HCT116 (cell line): Measurements from ENCODE around the gene BRINP2. TPM values are rescaled to one million over a fixed set of nuclear protein-coding genes. Genes with fewer than 3 reads are reported as not detected.

Source experiments
- ATAC-seq: fragments of 200-7000 bp; cut with Tn5 transposase; 2 replicates; pipeline ENCODE4 v1.9.1; 2020; ENCODE audit warnings: mild to moderate bottlenecking, moderate library complexity
- BruUV-seq: library from RNA; stranded (reverse); fragments of 400-500 nt; replicated peaks from 2 replicates; lab custom pipeline; 2021; lab: Mats Ljungman, UMichigan
- CTCF ChIA-PET: fragments of 300-600 bp; sonication (Branson Sonifier 250); formaldehyde crosslinking; loops from one replicate; lab custom pipeline; 2021; ENCODE audit warnings: antibody characterized with exemption; lab: Charles Lee
- POLR2A ChIA-PET: fragments of 300-600, 350-600 bp; sonication (Branson Sonifier 250); formaldehyde crosslinking; loops from one replicate; lab custom pipeline; 2021; ENCODE audit warnings: antibody characterized with exemption; lab: Charles Lee
- RAD21 ChIA-PET, 2 experiments: fragments of 300-600 bp; sonication (Branson Sonifier 250); formaldehyde crosslinking; loops; one replicate each; lab custom pipeline; 2023; ENCODE audit warnings: low total read pairs in 2 of 2; ENCODE audit not compliant: uncharacterized antibody in 2 of 2, unreplicated experiment in 2 of 2, low non-redundant PET in 1 of 2; lab: Charles Lee
- DNase-seq: peaks from one replicate; pipeline ENCODE4 v3.0.0-alpha.2; 2010; ENCODE audit warnings: low read depth, low spot score
- H2AFZ ChIP-seq: fragments of 200-600 bp; shearing (Covaris generic), sonication (generic); 2 replicates; pipeline ENCODE4 v1.6.1; 2017; ENCODE audit warnings: low read depth, mixed run types, mixed read lengths, antibody characterized with exemption, low read length; ENCODE audit not compliant: poor library complexity, severe bottlenecking
- H3K27ac ChIP-seq: 2 replicates; pipeline ENCODE4 v1.5.1; 2012; ENCODE audit warnings: low read depth, low read length
- H3K27me3 ChIP-seq: fragments of 200-600 bp; sonication (generic); 2 replicates; pipeline ENCODE4 v1.6.1; 2016; ENCODE audit warnings: mixed run types, low read length, mixed read lengths; ENCODE audit not compliant: insufficient read depth
- H3K36me3 ChIP-seq, 2 experiments: fragments of 200-500 bp in 1 of 2; fragments of 200-600 bp in 1 of 2; sonication (Bioruptor generic) in 1 of 2; sonication (generic) in 1 of 2; 2 replicates each; pipeline versions ENCODE4 v1.5.1 to v1.6.1; 2014 to 2016; ENCODE audit warnings: low read length in 2 of 2, inconsistent platforms in 1 of 2, mixed read lengths in 1 of 2, mixed run types in 1 of 2; ENCODE audit not compliant: insufficient read depth in 2 of 2, control insufficient read depth in 1 of 2
- H3K4me1 ChIP-seq, 2 experiments: fragments of 200-600 bp in 1 of 2; sonication (generic) in 1 of 2; 2 replicates each; pipeline versions ENCODE4 v1.5.1 to v1.6.1; 2012 to 2017; ENCODE audit warnings: low read length in 2 of 2, inconsistent platforms in 1 of 2, mild to moderate bottlenecking in 1 of 2, mixed read lengths in 1 of 2, mixed run types in 1 of 2, moderate library complexity in 1 of 2; ENCODE audit not compliant: insufficient read depth in 2 of 2, control insufficient read depth in 1 of 2
- H3K4me2 ChIP-seq: fragments of 200-600 bp; sonication (generic); 2 replicates; pipeline ENCODE4 v1.6.1; 2017; ENCODE audit warnings: mixed run types, low read length, mixed read lengths
- H3K4me3 ChIP-seq, 2 experiments: fragments of 200-600 bp in 1 of 2; sonication (generic) in 1 of 2; replicated peaks in 1 of 2; 2 replicates each; pipeline ENCODE4 v1.5.1; 2011 to 2016; ENCODE audit warnings: low read length in 2 of 2, control low read depth in 1 of 2, low read depth in 1 of 2, mild to moderate bottlenecking in 1 of 2, mixed read lengths in 1 of 2, mixed run types in 1 of 2
- H3K79me2 ChIP-seq: fragments of 200-600 bp; sonication (generic); 2 replicates; pipeline ENCODE4 v1.6.1; 2017; ENCODE audit warnings: mild to moderate bottlenecking, mixed run types, low read length, moderate library complexity, mixed read lengths; ENCODE audit not compliant: insufficient read depth
- H3K9ac ChIP-seq: fragments of 200-600 bp; sonication (generic); 2 replicates; pipeline ENCODE4 v1.6.1; 2016; ENCODE audit warnings: low read length, mixed read lengths
- H3K9me2 ChIP-seq: fragments of 200-600 bp; sonication (generic), shearing (Covaris generic); 2 replicates; pipeline ENCODE4 v1.6.1; 2017; ENCODE audit warnings: mixed run types, mild to moderate bottlenecking, moderate library complexity; ENCODE audit not compliant: insufficient read depth
- H3K9me3 ChIP-seq, 2 experiments: fragments of 200-500 bp in 1 of 2; fragments of 200-600 bp in 1 of 2; sonication (Bioruptor generic) in 1 of 2; sonication (generic) in 1 of 2; 2 replicates each; pipeline ENCODE4 v1.6.1; 2014 to 2017; ENCODE audit warnings: low read length in 2 of 2, mixed read lengths in 2 of 2, inconsistent platforms in 1 of 2, low read depth in 1 of 2, mild to moderate bottlenecking in 1 of 2, mixed run types in 1 of 2, moderate library complexity in 1 of 2; ENCODE audit not compliant: control insufficient read depth in 1 of 2, insufficient read depth in 1 of 2
- H4K20me1 ChIP-seq: fragments of 200-600 bp; sonication (generic), shearing (Covaris generic); 2 replicates; pipeline ENCODE4 v1.6.1; 2017; ENCODE audit warnings: mixed run types, mild to moderate bottlenecking, moderate library complexity; ENCODE audit not compliant: insufficient read depth
- CEBPB ChIP-seq: IDR thresholded peaks from 2 replicates; pipeline ENCODE4 v1.6.1; 2012; ENCODE audit warnings: low read depth
- EZH2phosphoT487 ChIP-seq: fragments of 200-600 bp; IDR thresholded peaks from 2 replicates; pipeline ENCODE4 v1.6.1; 2018; ENCODE audit warnings: antibody characterized with exemption, borderline replicate concordance
- JUND ChIP-seq: IDR thresholded peaks from 2 replicates; pipeline ENCODE4 v1.6.1; 2012
- POLR2A ChIP-seq: IDR thresholded peaks from 2 replicates; pipeline ENCODE4 v1.7.0; 2011; ENCODE audit warnings: borderline replicate concordance; ENCODE audit not compliant: insufficient read depth, insufficient read length; ENCODE audit errors: extremely low read depth
- RAD21 ChIP-seq: IDR thresholded peaks from 2 replicates; pipeline ENCODE4 v1.6.1; 2012; ENCODE audit warnings: low read depth, mild to moderate bottlenecking
- SIN3A ChIP-seq: IDR thresholded peaks from 2 replicates; pipeline ENCODE4 v1.6.1; 2012; ENCODE audit warnings: low read depth
- SP1 ChIP-seq: IDR thresholded peaks from 2 replicates; pipeline ENCODE4 v1.6.1; 2012; ENCODE audit warnings: low read depth
- TCF7L2 ChIP-seq: IDR thresholded peaks from 2 replicates; pipeline ENCODE4 v1.7.0; 2011; ENCODE audit warnings: borderline replicate concordance, inconsistent platforms; ENCODE audit not compliant: insufficient read depth, insufficient read length; ENCODE audit errors: extremely low read depth
- YY1 ChIP-seq: IDR thresholded peaks from 2 replicates; pipeline ENCODE4 v1.6.1; 2011; ENCODE audit warnings: low read length, low read depth, moderate library complexity, mild to moderate bottlenecking; ENCODE audit not compliant: insufficient replicate concordance; ENCODE audit errors: extremely low read depth
- intact Hi-C: fragments of 100-400 bp; cut with micrococcal nuclease; formaldehyde crosslinking; loops from 2 replicates; pipeline ENCODE4 v1.10.0; 2022
- total RNA-seq: library from RNA; stranded (reverse); gene quantifications from one replicate; pipeline ENCODE4 v1.2.1, GENCODE V29; 2021; ENCODE audit not compliant: unreplicated experiment
- TF ChIP-seq, protein P1 (sequence below): IDR thresholded peaks from 2 replicates; pipeline ENCODE4 v1.6.1; 2011; ENCODE audit warnings: mild to moderate bottlenecking, low read length, moderate library complexity; ENCODE audit not compliant: insufficient replicate concordance; ENCODE audit errors: extremely low read depth
- TF ChIP-seq, protein P2 (sequence below), 3 experiments: fragments of 200-600 bp in 1 of 3; sonication (generic) in 1 of 3; IDR thresholded peaks in 2 of 3; conservative IDR thresholded peaks in 1 of 3; 2 replicates each; pipeline ENCODE4 v1.5.1; 2012 to 2017; ENCODE audit warnings: low read depth in 2 of 3, low read length in 2 of 3, antibody characterized with exemption in 1 of 3, borderline replicate concordance in 1 of 3, control low read depth in 1 of 3, mild to moderate bottlenecking in 1 of 3, mixed read lengths in 1 of 3, mixed run types in 1 of 3, moderate library complexity in 1 of 3; ENCODE audit not compliant: insufficient read depth in 1 of 3
- TF ChIP-seq, protein P3 (sequence below): IDR thresholded peaks from 2 replicates; pipeline ENCODE4 v1.6.1; 2012; ENCODE audit warnings: low read depth

Gene BRINP2
- total RNA-seq, 1 experiment from 2014 or later, result not detected

DNA sequence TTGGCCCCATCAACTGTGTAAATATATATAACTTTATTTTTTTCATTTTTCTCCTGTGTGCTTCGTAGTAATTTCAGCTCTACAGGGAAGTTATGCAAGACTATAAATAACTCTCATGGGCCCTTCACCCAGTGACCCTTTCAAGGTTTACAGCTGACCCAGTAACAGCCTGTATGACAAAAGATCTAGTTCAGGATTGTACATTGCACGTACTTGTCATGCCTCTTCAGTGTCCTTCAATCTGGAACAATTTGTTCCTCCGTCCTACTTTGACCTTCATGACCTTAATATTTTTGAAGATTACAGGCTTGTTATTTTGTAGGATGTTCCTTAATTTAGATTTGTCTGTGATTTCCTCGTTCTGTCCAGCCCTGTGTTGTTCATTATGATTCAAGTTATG, 40.5 kb downstream of the BRINP2 start:
- H4K20me1 ChIP-seq, result no peaks in the 10 kb centered on the region
- ATAC-seq (no peak), DNase-seq (no peak)
- H3K9me2 ChIP-seq, result no peaks in the 10 kb centered on the region
- intact Hi-C loops, result no loop called here
- no peak overlapping the region for H3K4me3 ChIP-seq
- H3K4me1 ChIP-seq, result no peaks in the 10 kb centered on the region
- H2AFZ ChIP-seq, result no peak overlapping the region
- no peaks in the 10 kb centered on the region for H3K79me2 ChIP-seq
- no peak overlapping the region for H3K27ac ChIP-seq
- BruUV-seq, result no TSS peak
- H3K9ac ChIP-seq, result no peak overlapping the region
- ChIA-PET POLR2A (no interaction called here), CTCF (no interaction called here), RAD21 (no interaction called here)
- H3K27me3 ChIP-seq, result no peaks in the 10 kb centered on the region
- TF ChIP-seq SP1 (no peak), EZH2phosphoT487 (no peak), TCF7L2 (no peak), YY1 (no peak), JUND (no peak), CEBPB (no peak), RAD21 (no peak), SIN3A (no peak), POLR2A (no peak)
- TF ChIP-seq, protein P1, sequence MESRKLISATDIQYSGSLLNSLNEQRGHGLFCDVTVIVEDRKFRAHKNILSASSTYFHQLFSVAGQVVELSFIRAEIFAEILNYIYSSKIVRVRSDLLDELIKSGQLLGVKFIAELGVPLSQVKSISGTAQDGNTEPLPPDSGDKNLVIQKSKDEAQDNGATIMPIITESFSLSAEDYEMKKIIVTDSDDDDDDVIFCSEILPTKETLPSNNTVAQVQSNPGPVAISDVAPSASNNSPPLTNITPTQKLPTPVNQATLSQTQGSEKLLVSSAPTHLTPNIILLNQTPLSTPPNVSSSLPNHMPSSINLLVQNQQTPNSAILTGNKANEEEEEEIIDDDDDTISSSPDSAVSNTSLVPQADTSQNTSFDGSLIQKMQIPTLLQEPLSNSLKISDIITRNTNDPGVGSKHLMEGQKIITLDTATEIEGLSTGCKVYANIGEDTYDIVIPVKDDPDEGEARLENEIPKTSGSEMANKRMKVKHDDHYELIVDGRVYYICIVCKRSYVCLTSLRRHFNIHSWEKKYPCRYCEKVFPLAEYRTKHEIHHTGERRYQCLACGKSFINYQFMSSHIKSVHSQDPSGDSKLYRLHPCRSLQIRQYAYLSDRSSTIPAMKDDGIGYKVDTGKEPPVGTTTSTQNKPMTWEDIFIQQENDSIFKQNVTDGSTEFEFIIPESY, result no peak
- TF ChIP-seq, protein P2, sequence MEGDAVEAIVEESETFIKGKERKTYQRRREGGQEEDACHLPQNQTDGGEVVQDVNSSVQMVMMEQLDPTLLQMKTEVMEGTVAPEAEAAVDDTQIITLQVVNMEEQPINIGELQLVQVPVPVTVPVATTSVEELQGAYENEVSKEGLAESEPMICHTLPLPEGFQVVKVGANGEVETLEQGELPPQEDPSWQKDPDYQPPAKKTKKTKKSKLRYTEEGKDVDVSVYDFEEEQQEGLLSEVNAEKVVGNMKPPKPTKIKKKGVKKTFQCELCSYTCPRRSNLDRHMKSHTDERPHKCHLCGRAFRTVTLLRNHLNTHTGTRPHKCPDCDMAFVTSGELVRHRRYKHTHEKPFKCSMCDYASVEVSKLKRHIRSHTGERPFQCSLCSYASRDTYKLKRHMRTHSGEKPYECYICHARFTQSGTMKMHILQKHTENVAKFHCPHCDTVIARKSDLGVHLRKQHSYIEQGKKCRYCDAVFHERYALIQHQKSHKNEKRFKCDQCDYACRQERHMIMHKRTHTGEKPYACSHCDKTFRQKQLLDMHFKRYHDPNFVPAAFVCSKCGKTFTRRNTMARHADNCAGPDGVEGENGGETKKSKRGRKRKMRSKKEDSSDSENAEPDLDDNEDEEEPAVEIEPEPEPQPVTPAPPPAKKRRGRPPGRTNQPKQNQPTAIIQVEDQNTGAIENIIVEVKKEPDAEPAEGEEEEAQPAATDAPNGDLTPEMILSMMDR (IDR thresholded peaks at IDR 0.05 in 2 of 3, conservative IDR thresholded peaks at IDR 0.05 in 1 of 3; ENCODE audit: borderline replicate concordance in 1 of 3, insufficient read depth in 1 of 3, low read depth in 2 of 3, low read length in 2 of 3), result no peak
- TF ChIP-seq, protein P3, sequence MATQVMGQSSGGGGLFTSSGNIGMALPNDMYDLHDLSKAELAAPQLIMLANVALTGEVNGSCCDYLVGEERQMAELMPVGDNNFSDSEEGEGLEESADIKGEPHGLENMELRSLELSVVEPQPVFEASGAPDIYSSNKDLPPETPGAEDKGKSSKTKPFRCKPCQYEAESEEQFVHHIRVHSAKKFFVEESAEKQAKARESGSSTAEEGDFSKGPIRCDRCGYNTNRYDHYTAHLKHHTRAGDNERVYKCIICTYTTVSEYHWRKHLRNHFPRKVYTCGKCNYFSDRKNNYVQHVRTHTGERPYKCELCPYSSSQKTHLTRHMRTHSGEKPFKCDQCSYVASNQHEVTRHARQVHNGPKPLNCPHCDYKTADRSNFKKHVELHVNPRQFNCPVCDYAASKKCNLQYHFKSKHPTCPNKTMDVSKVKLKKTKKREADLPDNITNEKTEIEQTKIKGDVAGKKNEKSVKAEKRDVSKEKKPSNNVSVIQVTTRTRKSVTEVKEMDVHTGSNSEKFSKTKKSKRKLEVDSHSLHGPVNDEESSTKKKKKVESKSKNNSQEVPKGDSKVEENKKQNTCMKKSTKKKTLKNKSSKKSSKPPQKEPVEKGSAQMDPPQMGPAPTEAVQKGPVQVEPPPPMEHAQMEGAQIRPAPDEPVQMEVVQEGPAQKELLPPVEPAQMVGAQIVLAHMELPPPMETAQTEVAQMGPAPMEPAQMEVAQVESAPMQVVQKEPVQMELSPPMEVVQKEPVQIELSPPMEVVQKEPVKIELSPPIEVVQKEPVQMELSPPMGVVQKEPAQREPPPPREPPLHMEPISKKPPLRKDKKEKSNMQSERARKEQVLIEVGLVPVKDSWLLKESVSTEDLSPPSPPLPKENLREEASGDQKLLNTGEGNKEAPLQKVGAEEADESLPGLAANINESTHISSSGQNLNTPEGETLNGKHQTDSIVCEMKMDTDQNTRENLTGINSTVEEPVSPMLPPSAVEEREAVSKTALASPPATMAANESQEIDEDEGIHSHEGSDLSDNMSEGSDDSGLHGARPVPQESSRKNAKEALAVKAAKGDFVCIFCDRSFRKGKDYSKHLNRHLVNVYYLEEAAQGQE, result no peak
- no peaks in the 10 kb centered on the region for H3K36me3 ChIP-seq
- no peak overlapping the region for H3K4me2 ChIP-seq
- no peaks in the 10 kb centered on the region for H3K9me3 ChIP-seq
